CD4-positive, alpha-beta T cell (primary cell): ENCODE results near the gene HFM1. TPM values are rescaled to one million over a fixed set of nuclear protein-coding genes. Genes with fewer than 3 reads are reported as not detected.

ENCODE experiments used
- ATAC-seq: fragments of 200-7000 bp; cut with Tn5 transposase; one replicate; pipeline ENCODE4 v1.10.0; 2022; ENCODE audit warnings: mild to moderate bottlenecking; ENCODE audit not compliant: poor library complexity
- CTCF ChIA-PET: fragments of 350-600 bp; sonication (Branson Sonifier 250); formaldehyde crosslinking; loops from one replicate; lab custom pipeline; 2021; ENCODE audit warnings: antibody characterized with exemption, inconsistent platforms; lab: Charles Lee
- POLR2A ChIA-PET: fragments of 350-600 bp; sonication (Branson Sonifier 250); formaldehyde crosslinking; loops from one replicate; lab custom pipeline; 2021; ENCODE audit warnings: antibody characterized with exemption, inconsistent platforms; lab: Charles Lee
- DNase-seq, 14 experiments: peaks; one replicate each; pipeline ENCODE4 v3.0.0-alpha.2; 2013 to 2020; ENCODE audit warnings: mixed read lengths in 2 of 14
- H3K27ac ChIP-seq, 2 donors: one replicate each; pipeline versions ENCODE4 v1.5.1 to v1.7.0; 2013; ENCODE audit warnings: low read length in 2 of 2, low read depth in 1 of 2, mild to moderate bottlenecking in 1 of 2
- H3K27me3 ChIP-seq, 2 experiments: 1 replicate in 1 of 2; 2 replicates in 1 of 2; pipeline versions ENCODE4 v1.6.1 to v1.7.0; 2013; ENCODE audit warnings: low read length in 2 of 2, control low read depth in 1 of 2, mild to moderate bottlenecking in 1 of 2, moderate library complexity in 1 of 2; ENCODE audit not compliant: insufficient read depth in 2 of 2, control insufficient read depth in 1 of 2
- H3K36me3 ChIP-seq: one replicate; pipeline ENCODE4 v1.6.1; 2013; ENCODE audit warnings: low read length, control low read depth; ENCODE audit not compliant: insufficient read depth
- H3K4me1 ChIP-seq: one replicate; pipeline ENCODE4 v1.6.1; 2013; ENCODE audit warnings: low read length, control low read depth; ENCODE audit not compliant: insufficient read depth
- H3K4me3 ChIP-seq: one replicate; pipeline ENCODE4 v1.5.1; 2013; ENCODE audit warnings: mild to moderate bottlenecking, low read length, moderate library complexity
- H3K9me3 ChIP-seq, 2 experiments: 1 replicate in 1 of 2; 2 replicates in 1 of 2; pipeline versions ENCODE4 v1.6.1 to v1.7.0; 2013; ENCODE audit warnings: low read length in 2 of 2, mild to moderate bottlenecking in 2 of 2, control low read depth in 1 of 2, moderate library complexity in 1 of 2; ENCODE audit not compliant: control insufficient read depth in 1 of 2, insufficient read depth in 1 of 2
- H3K27ac Mint-ChIP-seq: one replicate; pipeline ENCODE4 v1.8.0; 2020; ENCODE audit warnings: mixed read lengths
- H3K27me3 Mint-ChIP-seq: one replicate; pipeline ENCODE4 v1.8.0; 2021; ENCODE audit warnings: mixed read lengths
- H3K36me3 Mint-ChIP-seq: one replicate; pipeline ENCODE4 v1.8.0; 2021; ENCODE audit warnings: low read depth, mixed read lengths
- H3K4me1 Mint-ChIP-seq: one replicate; pipeline ENCODE4 v1.8.0; 2021; ENCODE audit warnings: low read depth, mixed read lengths
- H3K4me3 Mint-ChIP-seq: one replicate; pipeline ENCODE4 v1.8.0; 2020; ENCODE audit warnings: mild to moderate bottlenecking, mixed read lengths
- H3K9me3 Mint-ChIP-seq: one replicate; pipeline ENCODE4 v1.8.0; 2020; ENCODE audit warnings: mixed read lengths
- intact Hi-C, 2 experiments: fragments of 100-400 bp; cut with DNase I in 1 of 2; cut with micrococcal nuclease in 1 of 2; formaldehyde crosslinking; loops; one replicate each; pipeline versions ENCODE4 v1.15.1 to v1.9.0; 2023 to 2025; cut with DNase I, micrococcal nuclease
- total RNA-seq, 174 experiments: library from RNA in 2 of 174; stranded (reverse) in 2 of 174; gene quantifications; one replicate each; pipeline ENCODE4 v1.2.3 and lab custom pipeline; 2021 to 2026
- TF ChIP-seq, protein P1 (sequence below): fragments of 200-600 bp; IDR thresholded peaks from one replicate; pipeline ENCODE4 v1.8.0; 2022; ENCODE audit warnings: antibody characterized with exemption, mild to moderate bottlenecking

HFM1 gene
- total RNA-seq, 2 experiments from 2014 or later: not detected

DNA sequence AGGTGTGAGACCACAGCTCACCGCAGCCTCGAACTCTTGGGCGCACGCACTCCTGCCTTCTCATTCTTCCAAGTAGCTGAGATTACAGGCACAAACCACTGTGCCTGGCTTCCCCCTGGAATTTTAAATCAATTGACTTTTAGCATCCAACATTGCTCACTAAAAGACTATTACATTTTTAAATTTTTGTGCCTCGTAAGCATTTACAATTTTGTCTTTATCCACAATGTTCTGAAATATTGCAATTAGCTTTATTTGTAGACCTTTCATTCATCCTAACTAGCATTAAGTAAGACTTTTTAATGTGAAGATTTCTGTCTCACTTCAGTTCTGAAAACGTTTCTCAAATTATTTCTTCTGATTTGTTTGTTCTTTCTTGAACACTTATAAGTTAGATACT is 122.9 kb downstream of the HFM1 start:
- DNase-seq (no peak), ATAC-seq (no peak)
- H3K27ac ChIP-seq: no peak overlapping the region
- no peaks in the 10 kb centered on the region for H3K27me3 ChIP-seq
- Mint-ChIP-seq H3K36me3 (no peaks in the 10 kb centered on the region), H3K27me3 (peaks cover 11% of the 10 kb centered on the region), H3K27ac (no peak overlapping the region), H3K4me3 (no peak overlapping the region), H3K9me3 (no peaks in the 10 kb centered on the region), H3K4me1 (no peaks in the 10 kb centered on the region)
- CTCF ChIA-PET: no interaction called here
- POLR2A ChIA-PET: no interaction called here
- H3K4me3 ChIP-seq: no peak overlapping the region
- intact Hi-C loops: loop anchor here (1.0 to 5.0 kb wide), 4 partner anchors 229 to 1341 kb away; no protein-coding TSS in a partner anchor
- no peaks in the 10 kb centered on the region for H3K36me3 ChIP-seq
- H3K9me3 ChIP-seq: no peaks in the 10 kb centered on the region
- H3K4me1 ChIP-seq: no peaks in the 10 kb centered on the region
- TF ChIP-seq, protein P1, sequence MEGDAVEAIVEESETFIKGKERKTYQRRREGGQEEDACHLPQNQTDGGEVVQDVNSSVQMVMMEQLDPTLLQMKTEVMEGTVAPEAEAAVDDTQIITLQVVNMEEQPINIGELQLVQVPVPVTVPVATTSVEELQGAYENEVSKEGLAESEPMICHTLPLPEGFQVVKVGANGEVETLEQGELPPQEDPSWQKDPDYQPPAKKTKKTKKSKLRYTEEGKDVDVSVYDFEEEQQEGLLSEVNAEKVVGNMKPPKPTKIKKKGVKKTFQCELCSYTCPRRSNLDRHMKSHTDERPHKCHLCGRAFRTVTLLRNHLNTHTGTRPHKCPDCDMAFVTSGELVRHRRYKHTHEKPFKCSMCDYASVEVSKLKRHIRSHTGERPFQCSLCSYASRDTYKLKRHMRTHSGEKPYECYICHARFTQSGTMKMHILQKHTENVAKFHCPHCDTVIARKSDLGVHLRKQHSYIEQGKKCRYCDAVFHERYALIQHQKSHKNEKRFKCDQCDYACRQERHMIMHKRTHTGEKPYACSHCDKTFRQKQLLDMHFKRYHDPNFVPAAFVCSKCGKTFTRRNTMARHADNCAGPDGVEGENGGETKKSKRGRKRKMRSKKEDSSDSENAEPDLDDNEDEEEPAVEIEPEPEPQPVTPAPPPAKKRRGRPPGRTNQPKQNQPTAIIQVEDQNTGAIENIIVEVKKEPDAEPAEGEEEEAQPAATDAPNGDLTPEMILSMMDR: no peak

DNA sequence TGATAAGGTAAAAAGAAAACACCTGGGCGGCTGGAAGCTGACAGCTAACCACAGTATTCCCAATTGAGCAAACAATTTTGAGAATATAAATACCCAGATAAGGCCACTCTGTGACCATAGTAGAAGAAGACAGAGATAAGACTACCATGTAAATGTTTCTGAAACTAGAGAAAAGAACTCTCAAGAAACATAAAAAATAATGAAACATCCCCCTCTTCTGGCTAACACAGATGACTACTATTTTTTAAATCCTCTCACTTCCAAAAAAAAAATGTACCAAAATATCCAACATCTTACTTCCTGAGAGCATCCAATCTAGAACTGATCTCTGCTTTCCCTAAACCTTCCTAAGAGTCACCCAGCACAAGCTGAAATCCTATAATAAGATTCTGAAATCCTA is 125.9 kb downstream of the HFM1 start:
- intact Hi-C loops: loop anchor here in 1 of 2 experiments (10.0 kb wide), 1 partner anchor 704 kb away; no protein-coding TSS in a partner anchor
- no peak overlapping the region for H3K27ac ChIP-seq
- peaks cover 12% of the 10 kb centered on the region for H3K27me3 Mint-ChIP-seq
- H3K4me1 ChIP-seq: no peaks in the 10 kb centered on the region
- ChIA-PET POLR2A (no interaction called here), CTCF (no interaction called here)
- H3K4me3 ChIP-seq: no peak overlapping the region
- no peak for ATAC-seq
- H3K4me1 Mint-ChIP-seq: no peaks in the 10 kb centered on the region
- no peaks in the 10 kb centered on the region for H3K36me3 ChIP-seq
- H3K36me3 Mint-ChIP-seq: no peaks in the 10 kb centered on the region
- TF ChIP-seq, protein P1: no peak
- H3K9me3 ChIP-seq: no peaks in the 10 kb centered on the region
- no peaks in the 10 kb centered on the region for H3K9me3 Mint-ChIP-seq
- DNase-seq: no peak
- no peak overlapping the region for H3K4me3 Mint-ChIP-seq
- no peaks in the 10 kb centered on the region for H3K27me3 ChIP-seq
- H3K27ac Mint-ChIP-seq: no peak overlapping the region

DNA sequence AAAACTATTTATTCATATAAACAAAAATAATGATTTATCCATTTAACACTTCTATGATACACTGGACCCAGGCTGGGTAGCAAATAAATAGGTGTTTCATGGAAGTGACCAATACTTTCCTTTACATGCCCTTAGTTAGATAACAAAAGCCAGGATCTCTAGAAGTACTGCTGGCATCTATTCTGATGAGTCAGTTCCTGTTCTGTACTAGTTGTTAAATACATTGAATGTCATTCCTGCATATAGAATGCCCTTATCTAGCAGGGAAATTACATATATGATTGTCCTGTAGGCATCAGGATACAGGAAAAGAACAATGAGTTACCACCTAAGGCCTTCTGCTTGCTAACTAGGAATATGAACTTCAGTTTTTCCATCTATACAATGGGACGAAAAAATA is 130.8 kb downstream of the HFM1 start:
- Histone ChIP-seq H3K36me3 (no peaks in the 10 kb centered on the region), H3K9me3 (no peaks in the 10 kb centered on the region), H3K27ac (no peak overlapping the region), H3K4me1 (no peaks in the 10 kb centered on the region), H3K27me3 (no peaks in the 10 kb centered on the region), H3K4me3 (no peak overlapping the region)
- TF ChIP-seq, protein P1: no peak
- no peak for DNase-seq
- no peak overlapping the region for H3K4me3 Mint-ChIP-seq
- peaks cover 10% of the 10 kb centered on the region for H3K27me3 Mint-ChIP-seq
- H3K36me3 Mint-ChIP-seq: no peaks in the 10 kb centered on the region
- H3K4me1 Mint-ChIP-seq: no peaks in the 10 kb centered on the region
- H3K9me3 Mint-ChIP-seq: no peaks in the 10 kb centered on the region
- ChIA-PET CTCF (no interaction called here), POLR2A (no interaction called here)
- ATAC-seq: no peak
- intact Hi-C loops: loop anchor here in 1 of 2 experiments (10.0 kb wide), 1 partner anchor 699 kb away; no protein-coding TSS in a partner anchor
- H3K27ac Mint-ChIP-seq: no peak overlapping the region
